ENCODE results near the gene PRAMEF4. TPM values are rescaled to one million over a fixed set of nuclear protein-coding genes. Genes with fewer than 3 reads are reported as not detected.
"Not testable (repeated sequence)": the region's sequence is repeated elsewhere in the genome, so short reads cannot be mapped to it uniquely, and the experiment has no call there.

Gene PRAMEF4
- not detected in 2 replicates for total RNA-seq (2012; rRNA removed)

- H3K4me1 ChIP-seq (ENCODE audit: control insufficient read depth, insufficient read depth, low read length); H3K9ac ChIP-seq (ENCODE audit: low read depth, low read length); H3K36me3 ChIP-seq (ENCODE audit: insufficient read depth, low read length); H3K9me3 ChIP-seq (replicated peaks; ENCODE audit: low read length); H3K27me3 ChIP-seq (ENCODE audit: control insufficient read depth, insufficient read depth, low read length); H3K4me2 ChIP-seq (ENCODE audit: low read length); H3K4me3 ChIP-seq (ENCODE audit: low read length): not testable (repeated sequence)
These were observed at the start of gene PRAMEF4 for GRCh38 chr1:12886101-12886500. TSS of gene PRAMEF4 (minus strand) at chr1:12886201. CDS start at chr1:12883394, 2,807 bp downstream.

- H3K9me3 ChIP-seq (replicated peaks; ENCODE audit: low read length); H3K4me2 ChIP-seq (ENCODE audit: low read length); H3K4me1 ChIP-seq (ENCODE audit: control insufficient read depth, insufficient read depth, low read length); H3K36me3 ChIP-seq (ENCODE audit: insufficient read depth, low read length); H3K27me3 ChIP-seq (ENCODE audit: control insufficient read depth, insufficient read depth, low read length); H3K4me3 ChIP-seq (ENCODE audit: low read length); H3K9ac ChIP-seq (ENCODE audit: low read depth, low read length): not testable (repeated sequence)
These were observed 38.4 kb upstream of the PRAMEF4 start for GRCh38 chr1:12924368-12924767.

- H3K4me1 ChIP-seq (ENCODE audit: control insufficient read depth, insufficient read depth, low read length); H3K36me3 ChIP-seq (ENCODE audit: insufficient read depth, low read length); H3K4me3 ChIP-seq (ENCODE audit: low read length); H3K4me2 ChIP-seq (ENCODE audit: low read length); H3K9me3 ChIP-seq (replicated peaks; ENCODE audit: low read length); H3K9ac ChIP-seq (ENCODE audit: low read depth, low read length); H3K27me3 ChIP-seq (ENCODE audit: control insufficient read depth, insufficient read depth, low read length): not testable (repeated sequence)
These were observed 35.7 kb upstream of the PRAMEF4 start for GRCh38 chr1:12921749-12922148.

- not testable (repeated sequence) for H3K27me3 ChIP-seq (ENCODE audit: control insufficient read depth, insufficient read depth, low read length)
These were observed 30.3 kb upstream of the PRAMEF4 start, which contains the start of gene PRAMEF7 for GRCh38 chr1:12916310-12916709. TSS of gene PRAMEF7 (plus strand) at chr1:12916610. CDS start at chr1:12917693, 1,083 bp downstream.

GRCh38 chr1:12903793-12904572 lies 18.0 kb upstream of the PRAMEF4 start:
- H3K4me1 ChIP-seq (ENCODE audit: control insufficient read depth, insufficient read depth, low read length); H3K36me3 ChIP-seq (ENCODE audit: insufficient read depth, low read length); H3K4me2 ChIP-seq (ENCODE audit: low read length); H3K4me3 ChIP-seq (ENCODE audit: low read length); H3K9me3 ChIP-seq (replicated peaks; ENCODE audit: low read length); H3K9ac ChIP-seq (ENCODE audit: low read depth, low read length); H3K27me3 ChIP-seq (ENCODE audit: control insufficient read depth, insufficient read depth, low read length): not testable (repeated sequence)

More at GRCh38 chr1:12916310-12916709, 30.3 kb upstream of the PRAMEF4 start, which contains the start of gene PRAMEF7:
- H3K4me1 ChIP-seq (ENCODE audit: control insufficient read depth, insufficient read depth, low read length); H3K36me3 ChIP-seq (ENCODE audit: insufficient read depth, low read length); H3K9me3 ChIP-seq (replicated peaks; ENCODE audit: low read length); H3K4me3 ChIP-seq (ENCODE audit: low read length); H3K4me2 ChIP-seq (ENCODE audit: low read length); H3K9ac ChIP-seq (ENCODE audit: low read depth, low read length): not testable (repeated sequence)

- not testable (repeated sequence) for H3K9me3 ChIP-seq (replicated peaks; ENCODE audit: low read length); H3K4me2 ChIP-seq (ENCODE audit: low read length); H3K27me3 ChIP-seq (ENCODE audit: control insufficient read depth, insufficient read depth, low read length); H3K36me3 ChIP-seq (ENCODE audit: insufficient read depth, low read length); H3K4me3 ChIP-seq (ENCODE audit: low read length); H3K9ac ChIP-seq (ENCODE audit: low read depth, low read length); H3K4me1 ChIP-seq (ENCODE audit: control insufficient read depth, insufficient read depth, low read length)
These were observed 13.2 kb upstream of the PRAMEF4 start for GRCh38 chr1:12899186-12899585.

- H3K4me3 ChIP-seq (ENCODE audit: low read length); H3K4me1 ChIP-seq (ENCODE audit: control insufficient read depth, insufficient read depth, low read length); H3K9ac ChIP-seq (ENCODE audit: low read depth, low read length); H3K27me3 ChIP-seq (ENCODE audit: control insufficient read depth, insufficient read depth, low read length); H3K36me3 ChIP-seq (ENCODE audit: insufficient read depth, low read length); H3K4me2 ChIP-seq (ENCODE audit: low read length); H3K9me3 ChIP-seq (replicated peaks; ENCODE audit: low read length): not testable (repeated sequence)
These were observed 12.2 kb upstream of the PRAMEF4 start, which contains the start of gene PRAMEF10 for GRCh38 chr1:12898170-12898569. TSS of gene PRAMEF10 (minus strand) at chr1:12898270. CDS start at chr1:12895847, 2,423 bp downstream.

GRCh38 chr1:12878453-12878852 lies 7.5 kb downstream of the PRAMEF4 start:
- not testable (repeated sequence) for H3K36me3 ChIP-seq (ENCODE audit: insufficient read depth, low read length); H3K9ac ChIP-seq (ENCODE audit: low read depth, low read length); H3K9me3 ChIP-seq (replicated peaks; ENCODE audit: low read length); H3K4me1 ChIP-seq (ENCODE audit: control insufficient read depth, insufficient read depth, low read length); H3K4me3 ChIP-seq (ENCODE audit: low read length); H3K27me3 ChIP-seq (ENCODE audit: control insufficient read depth, insufficient read depth, low read length); H3K4me2 ChIP-seq (ENCODE audit: low read length)

- not testable (repeated sequence) for H3K4me1 ChIP-seq (ENCODE audit: control insufficient read depth, insufficient read depth, low read length); H3K9me3 ChIP-seq (replicated peaks; ENCODE audit: low read length); H3K9ac ChIP-seq (ENCODE audit: low read depth, low read length); H3K27me3 ChIP-seq (ENCODE audit: control insufficient read depth, insufficient read depth, low read length); H3K4me2 ChIP-seq (ENCODE audit: low read length); H3K36me3 ChIP-seq (ENCODE audit: insufficient read depth, low read length); H3K4me3 ChIP-seq (ENCODE audit: low read length)
These were observed 22.7 kb downstream of the PRAMEF4 start for GRCh38 chr1:12863131-12863880.

- not testable (repeated sequence) for H3K27me3 ChIP-seq (ENCODE audit: control insufficient read depth, insufficient read depth, low read length); H3K9ac ChIP-seq (ENCODE audit: low read depth, low read length); H3K4me1 ChIP-seq (ENCODE audit: control insufficient read depth, insufficient read depth, low read length); H3K4me2 ChIP-seq (ENCODE audit: low read length); H3K9me3 ChIP-seq (replicated peaks; ENCODE audit: low read length); H3K4me3 ChIP-seq (ENCODE audit: low read length); H3K36me3 ChIP-seq (ENCODE audit: insufficient read depth, low read length)
These were observed 29.2 kb downstream of the PRAMEF4 start, which contains the start of gene PRAMEF2 for GRCh38 chr1:12856786-12857185. TSS of gene PRAMEF2 (plus strand) at chr1:12857086. CDS start at chr1:12859010, 1,924 bp downstream.

GRCh38 chr1:12851779-12852178 lies 34.2 kb downstream of the PRAMEF4 start:
- no peaks in the 10 kb centered on the region for H3K27me3 ChIP-seq (ENCODE audit: control insufficient read depth, insufficient read depth, low read length)
- H3K36me3 ChIP-seq (ENCODE audit: insufficient read depth, low read length): no peaks in the 10 kb centered on the region
- no peak overlapping the region for H3K4me2 ChIP-seq (ENCODE audit: low read length)
- H3K4me1 ChIP-seq (ENCODE audit: control insufficient read depth, insufficient read depth, low read length): no peaks in the 10 kb centered on the region
- H3K9me3 ChIP-seq (replicated peaks; ENCODE audit: low read length): peaks cover 4% of the 10 kb centered on the region
- no peak overlapping the region for H3K4me3 ChIP-seq (ENCODE audit: low read length)
- H3K9ac ChIP-seq (ENCODE audit: low read depth, low read length): no peak overlapping the region

All from skeletal muscle satellite cell (primary cell).